Smooth muscle cell (in vitro differentiated cells): ENCODE measurements around the gene PTPRCAP. TPM values are rescaled to one million over a fixed set of nuclear protein-coding genes. Genes with fewer than 3 reads are reported as not detected.

ENCODE experiments used
- DNase-seq: peaks from one replicate; lab custom pipeline; 2025; ENCODE audit not compliant: unreplicated experiment; lab: John Stamatoyannopoulos, UW
- H2AFZ ChIP-seq: fragments of 200-600 bp; sonication (generic); 2 replicates; pipeline ENCODE4 v1.6.0; 2016; ENCODE audit warnings: antibody characterized with exemption, low read depth, mild to moderate bottlenecking
- H3F3A ChIP-seq: fragments of 200-600 bp; sonication (generic); 2 replicates; pipeline ENCODE4 v1.6.0; 2017; ENCODE audit warnings: antibody characterized with exemption, low read depth
- H3K27ac ChIP-seq: fragments of 200-600 bp; sonication (generic); 2 replicates; pipeline ENCODE4 v1.5.1; 2016; ENCODE audit warnings: low read depth, mild to moderate bottlenecking
- H3K27me3 ChIP-seq: fragments of 200-600 bp; sonication (generic); 2 replicates; pipeline ENCODE4 v1.6.1; 2016; ENCODE audit warnings: low read depth, mild to moderate bottlenecking
- H3K36me3 ChIP-seq: fragments of 200-600 bp; sonication (generic); 2 replicates; pipeline ENCODE4 v1.5.1; 2016; ENCODE audit warnings: low read depth
- H3K4me1 ChIP-seq: fragments of 200-600 bp; sonication (generic); 2 replicates; pipeline ENCODE4 v1.5.1; 2016; ENCODE audit warnings: low read depth
- H3K4me2 ChIP-seq: fragments of 200-600 bp; sonication (generic); 2 replicates; pipeline ENCODE4 v1.6.0; 2016; ENCODE audit warnings: mild to moderate bottlenecking
- H3K4me3 ChIP-seq: fragments of 200-600 bp; sonication (generic); 2 replicates; pipeline ENCODE4 v1.5.1; 2016; ENCODE audit warnings: mild to moderate bottlenecking
- H3K79me2 ChIP-seq: fragments of 200-600 bp; sonication (generic); 2 replicates; pipeline ENCODE4 v1.6.0; 2016; ENCODE audit warnings: low read depth, mild to moderate bottlenecking
- H3K9ac ChIP-seq: fragments of 200-600 bp; sonication (generic); 2 replicates; pipeline ENCODE4 v1.6.0; 2016; ENCODE audit warnings: low read depth
- H3K9me3 ChIP-seq: fragments of 200-600 bp; sonication (generic); replicated peaks from 2 replicates; pipeline ENCODE4 v1.5.1; 2016; ENCODE audit warnings: low read depth
- H4K20me1 ChIP-seq: fragments of 200-600 bp; sonication (generic); 2 replicates; pipeline ENCODE4 v1.6.0; 2016; ENCODE audit warnings: low read depth
- WGBS: methylation state at CpG from one replicate; pipeline ENCODE4 v1.1.7; 2016; ENCODE audit warnings: low lambda C conversion rate; 5-methylcytosine and 5-hydroxymethylcytosine counted together
- polyA plus RNA-seq: library from polyadenylated mRNA; unstranded; fragments of >200 nt; fragmentation: Nextera tagmentation; extraction: Ambion mirVana; gene quantifications from 2 replicates; pipeline ENCODE4 v1.2.1, GENCODE V29; 2016
- total RNA-seq: library from RNA; depleted of rRNA; stranded (reverse); fragments of >200 nt; gene quantifications from 2 replicates; pipeline ENCODE4 v1.2.3, GENCODE V29; 2014
- TF ChIP-seq, protein P1 (sequence below): fragments of 200-600 bp; sonication (generic); IDR thresholded peaks from 2 replicates; pipeline ENCODE4 v1.5.1; 2017; ENCODE audit warnings: borderline replicate concordance, mild to moderate bottlenecking, antibody characterized with exemption; ENCODE audit not compliant: insufficient read depth, poor library complexity, severe bottlenecking

The PTPRCAP gene
- total and polyA plus RNA-seq, 2 experiments from 2014 or later = 1.1 TPM; not detected in 1

DNA sequence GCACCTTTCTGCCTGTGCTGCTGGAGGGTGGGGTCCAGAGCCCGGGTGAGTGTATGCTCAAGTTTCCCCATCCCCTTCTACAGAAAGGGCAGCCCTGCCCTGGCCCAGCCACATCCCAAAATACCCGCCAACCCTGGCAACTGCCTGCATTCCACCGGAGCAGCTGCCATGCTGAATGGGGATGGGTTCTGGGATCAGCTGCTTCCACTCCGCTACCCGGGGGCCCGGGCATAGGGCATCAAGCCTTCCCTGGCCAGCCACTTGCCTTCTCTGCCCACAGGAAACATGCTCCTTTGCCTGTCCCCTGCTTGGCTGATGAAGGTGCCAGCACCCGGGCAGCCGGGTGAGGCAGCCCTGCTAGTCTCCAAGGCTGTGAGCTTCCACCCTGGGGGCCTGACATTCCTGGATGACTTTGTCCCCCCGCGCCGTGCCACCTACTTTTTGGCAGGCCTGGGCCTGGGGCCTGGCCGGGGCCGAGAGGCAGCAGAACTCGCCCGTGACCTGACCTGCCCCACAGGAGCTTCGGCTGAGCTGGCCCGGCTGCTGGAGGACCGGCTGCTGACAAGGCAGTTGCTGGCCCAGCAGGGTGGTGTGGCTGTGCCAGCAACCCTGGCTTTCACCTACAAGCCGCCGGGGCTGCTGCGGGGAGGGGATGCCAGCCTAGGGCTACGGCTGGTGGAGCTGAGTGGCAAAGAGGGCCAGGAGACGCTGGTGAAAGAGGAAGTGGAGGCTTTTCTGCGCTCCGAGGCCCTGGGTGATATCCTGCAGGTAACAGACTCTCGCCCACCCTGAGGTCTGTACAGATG, 18.8 kb downstream of the PTPRCAP start:
- Histone ChIP-seq H3K4me2 (no peak overlapping the region), H2AFZ (no peak overlapping the region), H3K9ac (no peak overlapping the region), H3F3A (no peaks in the 10 kb centered on the region), H3K27ac (no peak overlapping the region), H3K4me1 (peaks cover 5% of the 10 kb centered on the region), H4K20me1 (no peaks in the 10 kb centered on the region), H3K4me3 (no peak overlapping the region), H3K9me3 (no peaks in the 10 kb centered on the region), H3K36me3 (no peaks in the 10 kb centered on the region), H3K79me2 (no peaks in the 10 kb centered on the region), H3K27me3 (peaks cover 7% of the 10 kb centered on the region)
- DNase-seq = no peak
- TF ChIP-seq, protein P1, sequence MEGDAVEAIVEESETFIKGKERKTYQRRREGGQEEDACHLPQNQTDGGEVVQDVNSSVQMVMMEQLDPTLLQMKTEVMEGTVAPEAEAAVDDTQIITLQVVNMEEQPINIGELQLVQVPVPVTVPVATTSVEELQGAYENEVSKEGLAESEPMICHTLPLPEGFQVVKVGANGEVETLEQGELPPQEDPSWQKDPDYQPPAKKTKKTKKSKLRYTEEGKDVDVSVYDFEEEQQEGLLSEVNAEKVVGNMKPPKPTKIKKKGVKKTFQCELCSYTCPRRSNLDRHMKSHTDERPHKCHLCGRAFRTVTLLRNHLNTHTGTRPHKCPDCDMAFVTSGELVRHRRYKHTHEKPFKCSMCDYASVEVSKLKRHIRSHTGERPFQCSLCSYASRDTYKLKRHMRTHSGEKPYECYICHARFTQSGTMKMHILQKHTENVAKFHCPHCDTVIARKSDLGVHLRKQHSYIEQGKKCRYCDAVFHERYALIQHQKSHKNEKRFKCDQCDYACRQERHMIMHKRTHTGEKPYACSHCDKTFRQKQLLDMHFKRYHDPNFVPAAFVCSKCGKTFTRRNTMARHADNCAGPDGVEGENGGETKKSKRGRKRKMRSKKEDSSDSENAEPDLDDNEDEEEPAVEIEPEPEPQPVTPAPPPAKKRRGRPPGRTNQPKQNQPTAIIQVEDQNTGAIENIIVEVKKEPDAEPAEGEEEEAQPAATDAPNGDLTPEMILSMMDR = no peak
- 94% methylated on average over 26 of the region's 26 CpGs for WGBS

DNA sequence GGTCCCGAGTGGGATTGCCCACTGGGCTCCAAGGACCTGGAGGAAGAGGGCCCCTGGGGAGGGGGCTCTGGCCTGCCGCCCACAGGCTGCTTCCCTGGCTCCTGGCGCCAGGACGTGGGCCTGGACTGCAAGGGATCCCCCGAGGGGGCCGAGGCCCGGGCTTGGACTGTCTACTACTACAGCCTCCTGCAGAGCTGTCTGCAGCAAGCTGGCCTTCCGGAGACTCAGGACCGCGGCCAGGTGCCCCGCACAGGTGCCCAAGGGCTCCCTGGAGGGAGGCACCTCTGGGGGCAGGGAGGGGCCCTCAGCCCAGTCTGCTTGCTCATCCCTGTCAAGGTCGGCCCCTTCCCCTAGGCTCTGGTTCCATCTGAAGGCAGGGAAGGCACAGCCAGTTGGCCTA, 20.1 kb downstream of the PTPRCAP start:
- H4K20me1 ChIP-seq = no peaks in the 10 kb centered on the region
- H3K4me2 ChIP-seq = no peak overlapping the region
- TF ChIP-seq, protein P1 = no peak
- 93% methylated on average over 12 of the region's 12 CpGs for WGBS
- H3K36me3 ChIP-seq = no peaks in the 10 kb centered on the region
- H3K9me3 ChIP-seq = no peaks in the 10 kb centered on the region
- H3K27ac ChIP-seq = no peak overlapping the region
- no peak for DNase-seq
- no peaks in the 10 kb centered on the region for H3F3A ChIP-seq
- H3K9ac ChIP-seq = no peak overlapping the region
- peaks cover 11% of the 10 kb centered on the region for H3K27me3 ChIP-seq
- H3K4me3 ChIP-seq = no peak overlapping the region
- H2AFZ ChIP-seq = no peak overlapping the region
- no peaks in the 10 kb centered on the region for H3K79me2 ChIP-seq
- H3K4me1 ChIP-seq = peaks cover 5% of the 10 kb centered on the region

DNA sequence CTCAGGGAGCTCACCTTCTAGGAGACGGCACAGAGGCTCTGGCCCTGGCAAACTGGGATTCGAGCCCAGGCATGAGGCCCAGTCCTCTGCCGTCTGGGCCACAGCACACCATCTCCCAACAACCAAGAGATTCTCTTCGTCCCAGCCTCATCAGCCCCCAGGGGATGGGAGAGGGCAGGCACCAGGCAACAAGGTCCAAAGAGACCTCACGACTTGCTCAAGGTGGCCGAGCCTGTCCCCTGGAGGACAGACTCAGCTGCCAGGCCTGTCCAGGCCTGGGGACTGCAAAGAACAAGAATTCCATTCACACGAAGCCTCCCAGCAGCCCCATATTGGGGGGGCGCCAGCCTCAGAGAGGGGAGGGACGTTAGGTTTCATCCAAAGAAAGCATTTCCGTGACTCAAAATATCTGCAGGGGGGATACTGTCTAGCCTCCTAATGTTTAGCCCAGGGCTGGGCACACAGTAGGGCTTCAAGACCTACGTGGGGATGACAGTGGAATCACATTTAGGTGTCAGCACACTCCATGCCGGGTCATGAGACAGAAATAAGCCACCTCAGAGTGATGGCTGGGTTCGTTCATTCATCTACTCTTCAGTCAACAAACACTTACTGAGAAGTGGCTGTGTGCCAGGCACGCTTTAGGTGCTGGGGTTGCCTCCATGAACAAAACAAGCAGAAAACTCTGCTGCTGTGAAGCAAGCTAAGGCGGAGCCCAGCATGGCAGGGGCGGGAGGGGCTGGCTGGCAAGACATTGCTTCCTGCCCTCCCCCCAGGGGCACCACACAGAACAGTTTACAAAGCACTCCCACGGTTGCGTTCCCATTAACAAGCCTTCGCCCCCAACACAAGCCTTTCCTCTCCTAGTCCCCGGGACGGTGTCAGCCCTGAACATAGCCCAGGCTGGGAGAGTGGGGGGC, 20.8 kb downstream of the PTPRCAP start:
- Histone ChIP-seq H3K36me3 (no peaks in the 10 kb centered on the region), H3F3A (no peaks in the 10 kb centered on the region), H3K79me2 (no peaks in the 10 kb centered on the region), H3K9me3 (no peaks in the 10 kb centered on the region), H3K4me2 (no peak overlapping the region), H2AFZ (no peak overlapping the region), H3K4me3 (no peak overlapping the region), H3K9ac (no peak overlapping the region), H3K27ac (no peak overlapping the region), H3K4me1 (peaks cover 5% of the 10 kb centered on the region), H4K20me1 (no peaks in the 10 kb centered on the region), H3K27me3 (peaks cover 13% of the 10 kb centered on the region)
- TF ChIP-seq, protein P1 = no peak
- 78% methylated on average over 21 of the region's 21 CpGs for WGBS
- DNase-seq = no peak
